ENCODE measurements around the gene HOXC10.

HOXC10 gene

DNA sequence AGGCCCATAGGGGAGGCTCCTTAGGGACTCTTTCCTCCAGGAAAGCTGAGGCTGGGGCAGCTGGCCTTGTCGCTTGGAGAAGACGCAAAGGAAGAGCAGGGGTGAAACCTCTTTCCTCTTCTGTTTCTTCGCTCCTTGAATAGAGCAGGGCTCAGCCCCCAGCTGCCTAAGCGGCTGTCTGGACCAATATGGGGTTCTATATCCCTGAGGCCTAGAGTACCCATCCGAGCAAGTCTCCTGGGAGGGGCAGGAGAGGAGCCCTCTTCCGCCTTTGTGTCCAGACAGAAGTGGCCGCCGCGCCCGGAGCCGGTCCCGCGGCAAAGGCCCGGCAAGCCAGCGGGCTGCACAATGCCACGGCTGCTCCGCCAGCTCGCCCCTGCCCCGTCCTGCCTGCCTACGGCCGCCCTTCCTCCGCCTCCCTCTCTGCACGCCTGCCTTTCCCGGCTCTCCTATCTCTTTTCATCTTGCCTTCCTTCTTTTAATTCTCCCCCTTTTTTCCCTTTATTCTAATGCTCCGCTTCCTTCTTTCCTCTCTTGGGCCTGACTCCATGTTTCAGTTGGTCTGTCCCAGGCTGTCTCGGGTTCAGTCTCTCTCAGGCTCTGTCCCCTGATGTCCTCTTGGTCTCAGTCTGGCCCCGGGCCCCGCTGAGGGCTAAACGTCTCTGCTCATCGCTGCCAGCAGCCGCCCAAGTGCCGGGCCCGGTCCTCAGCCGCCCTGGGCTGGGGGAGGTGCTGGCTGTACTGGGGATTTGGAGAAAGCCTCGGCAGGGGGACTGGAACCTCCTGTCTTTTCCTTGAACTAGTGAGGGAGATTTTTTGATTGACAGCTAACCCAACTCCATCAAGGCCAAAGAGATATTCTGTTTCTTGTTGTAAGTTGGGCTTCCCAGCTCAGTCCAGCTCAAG, 12.5 kb downstream of the HOXC10 start:
- Histone ChIP-seq H3K27me3 (replicated peaks; ENCODE audit: control insufficient read depth, insufficient read depth, low read length) (peaks cover 6% of the 10 kb centered on the region), H3K4me3 (replicated peaks; ENCODE audit: low read depth, low read length) (no peak overlapping the region), H3K36me3 (ENCODE audit: control insufficient read depth, insufficient read depth, low read length) (no peaks in the 10 kb centered on the region)
- no peak for DNase-seq (ENCODE audit: extremely low read depth, insufficient read length)
- TF ChIP-seq, protein P1, sequence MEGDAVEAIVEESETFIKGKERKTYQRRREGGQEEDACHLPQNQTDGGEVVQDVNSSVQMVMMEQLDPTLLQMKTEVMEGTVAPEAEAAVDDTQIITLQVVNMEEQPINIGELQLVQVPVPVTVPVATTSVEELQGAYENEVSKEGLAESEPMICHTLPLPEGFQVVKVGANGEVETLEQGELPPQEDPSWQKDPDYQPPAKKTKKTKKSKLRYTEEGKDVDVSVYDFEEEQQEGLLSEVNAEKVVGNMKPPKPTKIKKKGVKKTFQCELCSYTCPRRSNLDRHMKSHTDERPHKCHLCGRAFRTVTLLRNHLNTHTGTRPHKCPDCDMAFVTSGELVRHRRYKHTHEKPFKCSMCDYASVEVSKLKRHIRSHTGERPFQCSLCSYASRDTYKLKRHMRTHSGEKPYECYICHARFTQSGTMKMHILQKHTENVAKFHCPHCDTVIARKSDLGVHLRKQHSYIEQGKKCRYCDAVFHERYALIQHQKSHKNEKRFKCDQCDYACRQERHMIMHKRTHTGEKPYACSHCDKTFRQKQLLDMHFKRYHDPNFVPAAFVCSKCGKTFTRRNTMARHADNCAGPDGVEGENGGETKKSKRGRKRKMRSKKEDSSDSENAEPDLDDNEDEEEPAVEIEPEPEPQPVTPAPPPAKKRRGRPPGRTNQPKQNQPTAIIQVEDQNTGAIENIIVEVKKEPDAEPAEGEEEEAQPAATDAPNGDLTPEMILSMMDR (IDR thresholded peaks at IDR 0.05; ENCODE audit: insufficient read depth, low read length, poor library complexity, severe bottlenecking), result no peak

DNA sequence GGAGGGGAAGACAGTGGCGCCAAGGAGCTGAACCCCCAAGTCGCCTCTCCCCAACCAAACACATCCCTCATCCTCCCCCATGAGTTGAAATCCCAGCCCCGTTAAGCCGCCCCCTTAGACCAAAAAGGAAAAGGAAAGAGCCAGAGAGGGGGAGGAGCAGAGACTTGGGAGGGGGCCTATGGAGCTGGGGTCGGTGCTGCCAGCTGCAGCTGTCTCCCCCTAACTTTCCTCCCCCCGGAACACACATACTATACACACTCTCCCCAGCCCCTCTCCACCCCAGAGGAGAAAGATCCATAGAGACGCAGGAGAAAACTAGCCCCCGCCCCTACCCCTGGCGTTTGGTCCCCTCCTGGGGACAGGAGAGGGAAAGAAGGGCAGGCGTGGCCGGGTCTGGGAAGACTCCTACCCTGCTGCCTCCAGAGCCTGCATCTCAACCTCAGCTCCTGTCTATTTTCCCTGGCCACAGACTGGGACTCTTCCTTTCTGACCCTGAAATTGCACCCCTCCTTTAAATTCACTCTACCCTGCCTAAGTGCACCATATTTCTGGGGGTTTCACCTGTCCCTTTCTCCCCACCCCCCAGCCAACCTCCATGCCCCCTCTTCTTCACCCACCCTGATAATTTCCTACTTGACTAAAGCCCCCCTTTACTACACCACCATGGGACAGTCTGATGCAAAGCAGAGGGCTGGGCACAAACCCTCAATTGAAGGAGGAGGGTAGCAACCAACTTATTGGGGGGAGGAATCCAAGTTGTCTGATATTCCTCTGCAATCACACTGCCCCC, 13.4 kb downstream of the HOXC10 start:
- Histone ChIP-seq H3K4me3 (replicated peaks; ENCODE audit: low read depth, low read length) (no peak overlapping the region), H3K27me3 (replicated peaks; ENCODE audit: control insufficient read depth, insufficient read depth, low read length) (peaks cover 5% of the 10 kb centered on the region), H3K36me3 (ENCODE audit: control insufficient read depth, insufficient read depth, low read length) (no peaks in the 10 kb centered on the region)
- TF ChIP-seq, protein P1 (IDR thresholded peaks at IDR 0.05; ENCODE audit: insufficient read depth, low read length, poor library complexity, severe bottlenecking), result no peak
- DNase-seq (ENCODE audit: extremely low read depth, insufficient read length), result no peak

GRCh38 chr12:53998900-53999236, 13.9 kb downstream of the HOXC10 start:
- Histone ChIP-seq H3K27me3 (replicated peaks; ENCODE audit: control insufficient read depth, insufficient read depth, low read length) (peaks cover 5% of the 10 kb centered on the region), H3K4me3 (replicated peaks; ENCODE audit: low read depth, low read length) (no peak overlapping the region), H3K36me3 (ENCODE audit: control insufficient read depth, insufficient read depth, low read length) (no peaks in the 10 kb centered on the region)
- TF ChIP-seq, protein P1 (IDR thresholded peaks at IDR 0.05; ENCODE audit: insufficient read depth, low read length, poor library complexity, severe bottlenecking), result no peak
- DNase-seq (ENCODE audit: extremely low read depth, insufficient read length), result no peak

DNA sequence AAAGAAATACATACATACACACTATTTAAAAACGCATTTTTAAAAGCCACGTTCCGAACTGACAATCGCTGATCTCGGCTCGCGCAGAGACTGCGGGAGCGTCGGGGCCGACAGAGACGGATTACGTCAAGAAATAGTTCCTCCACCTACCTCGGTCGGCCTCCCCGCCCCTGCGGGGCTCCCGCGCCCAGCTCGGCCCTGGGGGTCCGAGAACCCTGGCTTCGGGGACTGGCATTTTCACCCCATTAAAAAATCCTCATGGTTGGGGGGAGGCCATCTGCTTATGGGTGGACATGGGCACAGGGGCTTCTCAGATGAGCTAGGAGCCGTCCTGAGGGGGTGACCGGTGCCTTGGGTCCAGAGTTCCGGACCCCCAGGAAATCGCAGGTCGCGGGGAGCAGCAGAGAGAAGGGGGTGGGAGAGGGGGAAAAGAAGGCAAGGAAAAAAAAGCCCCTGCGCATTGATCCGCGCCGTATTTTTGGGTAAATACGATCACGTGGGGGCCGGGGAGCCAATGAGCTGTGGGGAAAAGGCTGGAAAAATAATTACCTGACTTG, 14.7 kb downstream of the HOXC10 start:
- DNase-seq (ENCODE audit: extremely low read depth, insufficient read length), result no peak
- TF ChIP-seq, protein P1 (IDR thresholded peaks at IDR 0.05; ENCODE audit: insufficient read depth, low read length, poor library complexity, severe bottlenecking), result no peak
- Histone ChIP-seq H3K4me3 (replicated peaks; ENCODE audit: low read depth, low read length) (peak overlapping the region; percentile 50), H3K36me3 (ENCODE audit: control insufficient read depth, insufficient read depth, low read length) (no peaks in the 10 kb centered on the region), H3K27me3 (replicated peaks; ENCODE audit: control insufficient read depth, insufficient read depth, low read length) (peaks cover 5% of the 10 kb centered on the region)

DNA sequence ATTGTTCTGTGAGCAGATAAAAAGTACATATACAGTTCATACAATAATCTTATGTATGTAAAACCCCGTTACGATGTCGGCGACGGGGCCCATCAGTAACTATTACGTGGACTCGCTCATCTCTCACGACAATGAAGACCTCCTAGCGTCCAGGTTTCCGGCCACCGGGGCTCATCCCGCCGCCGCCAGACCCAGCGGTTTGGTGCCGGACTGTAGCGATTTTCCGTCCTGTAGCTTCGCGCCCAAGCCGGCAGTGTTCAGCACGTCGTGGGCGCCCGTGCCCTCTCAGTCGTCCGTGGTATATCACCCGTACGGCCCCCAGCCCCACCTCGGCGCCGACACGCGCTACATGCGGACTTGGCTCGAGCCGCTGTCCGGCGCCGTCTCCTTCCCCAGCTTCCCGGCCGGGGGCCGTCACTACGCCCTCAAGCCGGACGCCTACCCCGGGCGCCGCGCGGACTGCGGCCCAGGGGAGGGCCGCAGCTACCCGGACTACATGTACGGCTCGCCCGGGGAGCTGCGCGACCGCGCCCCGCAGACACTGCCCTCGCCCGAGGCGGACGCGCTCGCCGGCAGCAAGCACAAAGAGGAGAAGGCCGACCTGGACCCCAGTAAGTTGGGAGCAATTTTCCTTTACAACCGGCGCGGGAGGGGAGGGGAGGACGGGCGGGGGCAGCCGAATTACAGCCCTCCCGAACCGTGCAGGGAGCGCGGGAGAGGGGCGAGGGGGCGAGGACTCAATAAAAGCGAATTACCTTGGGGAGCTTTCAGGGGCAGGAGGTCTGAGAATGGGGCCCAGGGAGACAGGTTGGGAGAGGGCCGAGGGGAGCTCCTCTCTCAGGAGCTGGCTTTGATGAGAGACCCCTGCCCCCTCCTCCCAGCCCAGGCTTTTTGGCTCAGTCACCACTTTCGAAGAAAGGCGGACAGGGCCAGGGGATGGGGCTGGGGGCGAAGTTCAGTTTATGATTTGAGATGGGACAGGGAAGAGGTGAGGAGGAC, 15.5 kb downstream of the HOXC10 start, which contains the start of gene HOXC9:
Gene HOXC9, plus strand, starts transcription at position 46 of the 999 bp plus-strand sequence. Its CDS starts 28 bp downstream, at position 74.
- no peak for DNase-seq (ENCODE audit: extremely low read depth, insufficient read length)
- Histone ChIP-seq H3K4me3 (replicated peaks; ENCODE audit: low read depth, low read length) (peak within 1 kb of the TSS; percentile 50), H3K27me3 (replicated peaks; ENCODE audit: control insufficient read depth, insufficient read depth, low read length) (peaks cover 2% of the 10 kb centered on the region; the same call in 1 of the 2 replicates), H3K36me3 (ENCODE audit: control insufficient read depth, insufficient read depth, low read length) (no peaks in the 10 kb centered on the region)
- TF ChIP-seq, protein P1 (IDR thresholded peaks at IDR 0.05; ENCODE audit: insufficient read depth, low read length, poor library complexity, severe bottlenecking), result no peak
